GM12878 (cell line): ENCODE results near the gene SPATA9.

Source experiments
- BHLHE40 ChIP-seq, 2 experiments: fragments of 450-650 bp in 1 of 2; IDR thresholded peaks; 2 replicates each; pipeline ENCODE4 v1.6.1; 2011 to 2017; ENCODE audit warnings: low read depth in 2 of 2, borderline replicate concordance in 1 of 2, improper control_type of control experiment in 1 of 2, low read length in 1 of 2, mild to moderate bottlenecking in 1 of 2
- CTCF ChIP-seq, 3 experiments: IDR thresholded peaks in 2 of 3; conservative IDR thresholded peaks in 1 of 3; 2 replicates each; pipeline ENCODE4 v1.5.1; 2011; ENCODE audit warnings: low read depth in 3 of 3, low read length in 3 of 3, mild to moderate bottlenecking in 3 of 3, control low read depth in 2 of 3, moderate library complexity in 2 of 3, inconsistent platforms in 1 of 3, mixed read lengths in 1 of 3; ENCODE audit not compliant: control insufficient read depth in 2 of 3, insufficient read depth in 1 of 3; ENCODE audit errors: extremely low read depth in 1 of 3
- ELK1 ChIP-seq: IDR thresholded peaks from 2 replicates; pipeline ENCODE4 v1.6.1; 2012; ENCODE audit warnings: low read depth, low read length, improper control_type of control experiment
- EP300 ChIP-seq, 2 experiments: fragments of 150-350 bp in 1 of 2; IDR thresholded peaks; 2 replicates each; pipeline ENCODE4 v1.6.1; 2011 to 2012; ENCODE audit warnings: low read depth in 2 of 2, low read length in 2 of 2, borderline replicate concordance in 1 of 2, improper control_type of control experiment in 1 of 2, inconsistent platforms in 1 of 2; ENCODE audit not compliant: control insufficient read depth in 1 of 2
- EZH2 ChIP-seq: IDR thresholded peaks from 2 replicates; pipeline ENCODE4 v1.6.1; 2012; ENCODE audit warnings: low read depth, mild to moderate bottlenecking, control low read depth, inconsistent platforms, low read length, borderline replicate concordance; ENCODE audit not compliant: control insufficient read depth
- JUNB ChIP-seq: IDR thresholded peaks from 2 replicates; pipeline ENCODE4 v1.6.1; 2016; ENCODE audit warnings: antibody characterized with exemption, mild to moderate bottlenecking
- KAT2A ChIP-seq: conservative IDR thresholded peaks from 2 replicates; pipeline ENCODE4 v1.6.1; 2011; ENCODE audit warnings: low read depth, low read length; ENCODE audit not compliant: control insufficient read depth
- MYC ChIP-seq: IDR thresholded peaks from 2 replicates; pipeline ENCODE4 v1.6.1; 2011; ENCODE audit warnings: mild to moderate bottlenecking, low read length, moderate library complexity, inconsistent platforms; ENCODE audit not compliant: insufficient read depth, insufficient replicate concordance, insufficient read length, severe bottlenecking
- REST ChIP-seq: IDR thresholded peaks from 2 replicates; pipeline ENCODE4 v1.6.1; 2012; ENCODE audit warnings: mild to moderate bottlenecking, low read depth, low read length
- TBL1XR1 ChIP-seq: IDR thresholded peaks from 2 replicates; pipeline ENCODE4 v1.6.1; 2012; ENCODE audit warnings: low read depth, low read length, improper control_type of control experiment
- YY1 ChIP-seq: IDR thresholded peaks from 2 replicates; pipeline ENCODE4 v1.6.1; 2011; ENCODE audit warnings: low read depth, mild to moderate bottlenecking, low read length
- ZBTB33 ChIP-seq: fragments of 450-650 bp; IDR thresholded peaks from 2 replicates; pipeline ENCODE4 v1.6.1; 2017; ENCODE audit warnings: mild to moderate bottlenecking
- ZNF274 ChIP-seq: IDR thresholded peaks from one replicate; pipeline ENCODE4 v1.8.0; 2011; ENCODE audit not compliant: insufficient read length, insufficient read depth

GRCh38 chr5:95610546-95610945 lies 72.2 kb downstream of the SPATA9 start:
- TF ChIP-seq CTCF (IDR thresholded peaks at IDR 0.05 in 2 of 3, conservative IDR thresholded peaks at IDR 0.05 in 1 of 3; ENCODE audit: control insufficient read depth in 2 of 3, extremely low read depth in 1 of 3, insufficient read depth in 1 of 3, low read depth in 3 of 3, low read length in 3 of 3) = no peak
- no peak for TF ChIP-seq ELK1
- no peak for TF ChIP-seq TBL1XR1
- no peak for TF ChIP-seq KAT2A
- TF ChIP-seq ZBTB33 = no peak
- TF ChIP-seq YY1 = no peak
- TF ChIP-seq JUNB = no peak
- no peak for TF ChIP-seq REST
- no peak for TF ChIP-seq BHLHE40 (IDR thresholded peaks at IDR 0.05; ENCODE audit: borderline replicate concordance in 1 of 2, low read depth in 2 of 2, low read length in 1 of 2)
- TF ChIP-seq EZH2 = no peak
- no peak for TF ChIP-seq MYC
- no peak for TF ChIP-seq EP300 (IDR thresholded peaks at IDR 0.05; ENCODE audit: borderline replicate concordance in 1 of 2, control insufficient read depth in 1 of 2, low read depth in 2 of 2, low read length in 2 of 2)
- no peak for TF ChIP-seq ZNF274
